ENCODE data around the gene ADGRF5.

DNA sequence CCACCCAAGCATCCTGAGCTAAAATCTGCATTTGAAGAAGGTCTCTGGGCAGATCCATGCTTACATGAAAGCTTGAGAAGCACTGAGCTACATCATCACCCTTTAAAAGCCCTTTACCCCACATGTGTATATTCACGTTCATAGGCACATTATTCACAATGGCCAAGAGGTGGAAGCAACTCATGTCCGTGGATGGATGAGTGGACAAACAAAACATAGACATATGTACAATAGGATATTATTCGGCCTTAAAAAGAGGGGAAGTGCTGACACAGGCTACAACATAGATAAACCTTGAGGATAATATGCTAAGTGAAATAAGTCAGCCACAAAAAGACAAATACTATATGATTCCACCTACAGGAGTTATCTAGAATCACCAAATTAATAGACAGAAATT is 17.6 kb downstream of the ADGRF5 start:
- TF ChIP-seq, protein P1, sequence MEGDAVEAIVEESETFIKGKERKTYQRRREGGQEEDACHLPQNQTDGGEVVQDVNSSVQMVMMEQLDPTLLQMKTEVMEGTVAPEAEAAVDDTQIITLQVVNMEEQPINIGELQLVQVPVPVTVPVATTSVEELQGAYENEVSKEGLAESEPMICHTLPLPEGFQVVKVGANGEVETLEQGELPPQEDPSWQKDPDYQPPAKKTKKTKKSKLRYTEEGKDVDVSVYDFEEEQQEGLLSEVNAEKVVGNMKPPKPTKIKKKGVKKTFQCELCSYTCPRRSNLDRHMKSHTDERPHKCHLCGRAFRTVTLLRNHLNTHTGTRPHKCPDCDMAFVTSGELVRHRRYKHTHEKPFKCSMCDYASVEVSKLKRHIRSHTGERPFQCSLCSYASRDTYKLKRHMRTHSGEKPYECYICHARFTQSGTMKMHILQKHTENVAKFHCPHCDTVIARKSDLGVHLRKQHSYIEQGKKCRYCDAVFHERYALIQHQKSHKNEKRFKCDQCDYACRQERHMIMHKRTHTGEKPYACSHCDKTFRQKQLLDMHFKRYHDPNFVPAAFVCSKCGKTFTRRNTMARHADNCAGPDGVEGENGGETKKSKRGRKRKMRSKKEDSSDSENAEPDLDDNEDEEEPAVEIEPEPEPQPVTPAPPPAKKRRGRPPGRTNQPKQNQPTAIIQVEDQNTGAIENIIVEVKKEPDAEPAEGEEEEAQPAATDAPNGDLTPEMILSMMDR (IDR thresholded peaks at IDR 0.05): no peak
- no peak for TF ChIP-seq POLR2A (IDR thresholded peaks at IDR 0.05)

All from adrenal gland (tissue), 5 donors.